Skeletal muscle tissue (tissue), 4 donors: ENCODE results near the gene IDH3G. TPM values are rescaled to one million over a fixed set of nuclear protein-coding genes. Genes with fewer than 3 reads are reported as not detected.

Experiments
- H3K27ac ChIP-seq: one replicate; pipeline ENCODE4 v1.7.0; 2013; ENCODE audit warnings: mild to moderate bottlenecking, low read depth, low read length, inconsistent platforms
- H3K27me3 ChIP-seq, 3 donors: one replicate each; pipeline ENCODE4 v1.7.0; 2013; ENCODE audit warnings: low read length in 3 of 3; ENCODE audit not compliant: control insufficient read depth in 3 of 3, insufficient read depth in 3 of 3
- H3K36me3 ChIP-seq, 3 donors: one replicate each; pipeline ENCODE4 v1.7.0; 2013; ENCODE audit warnings: low read length in 3 of 3; ENCODE audit not compliant: control insufficient read depth in 3 of 3, insufficient read depth in 3 of 3
- H3K4me1 ChIP-seq, 3 donors: one replicate each; pipeline ENCODE4 v1.7.0; 2013; ENCODE audit warnings: low read length in 3 of 3, mild to moderate bottlenecking in 3 of 3; ENCODE audit not compliant: control insufficient read depth in 3 of 3, insufficient read depth in 3 of 3
- H3K4me3 ChIP-seq, 3 donors: one replicate each; pipeline ENCODE4 v1.7.0; 2013; ENCODE audit warnings: low read length in 3 of 3
- H3K9ac ChIP-seq, 3 donors: one replicate each; pipeline ENCODE4 v1.7.0; 2013; ENCODE audit warnings: low read length in 3 of 3, mild to moderate bottlenecking in 3 of 3, moderate library complexity in 2 of 3, low read depth in 1 of 3
- H3K9me3 ChIP-seq, 3 donors: one replicate each; pipeline ENCODE4 v1.7.0; 2013; ENCODE audit warnings: low read length in 3 of 3; ENCODE audit not compliant: control insufficient read depth in 3 of 3
- total RNA-seq: library from RNA; depleted of rRNA; stranded (reverse); fragments of >200 nt; gene quantifications from one replicate; pipeline ENCODE4 v1.2.3, GENCODE V29; 2014
- donor health status: Osteomylitis.

The IDH3G gene
- total RNA-seq, 1 donor from 2014 or later = 25.1 TPM

DNA sequence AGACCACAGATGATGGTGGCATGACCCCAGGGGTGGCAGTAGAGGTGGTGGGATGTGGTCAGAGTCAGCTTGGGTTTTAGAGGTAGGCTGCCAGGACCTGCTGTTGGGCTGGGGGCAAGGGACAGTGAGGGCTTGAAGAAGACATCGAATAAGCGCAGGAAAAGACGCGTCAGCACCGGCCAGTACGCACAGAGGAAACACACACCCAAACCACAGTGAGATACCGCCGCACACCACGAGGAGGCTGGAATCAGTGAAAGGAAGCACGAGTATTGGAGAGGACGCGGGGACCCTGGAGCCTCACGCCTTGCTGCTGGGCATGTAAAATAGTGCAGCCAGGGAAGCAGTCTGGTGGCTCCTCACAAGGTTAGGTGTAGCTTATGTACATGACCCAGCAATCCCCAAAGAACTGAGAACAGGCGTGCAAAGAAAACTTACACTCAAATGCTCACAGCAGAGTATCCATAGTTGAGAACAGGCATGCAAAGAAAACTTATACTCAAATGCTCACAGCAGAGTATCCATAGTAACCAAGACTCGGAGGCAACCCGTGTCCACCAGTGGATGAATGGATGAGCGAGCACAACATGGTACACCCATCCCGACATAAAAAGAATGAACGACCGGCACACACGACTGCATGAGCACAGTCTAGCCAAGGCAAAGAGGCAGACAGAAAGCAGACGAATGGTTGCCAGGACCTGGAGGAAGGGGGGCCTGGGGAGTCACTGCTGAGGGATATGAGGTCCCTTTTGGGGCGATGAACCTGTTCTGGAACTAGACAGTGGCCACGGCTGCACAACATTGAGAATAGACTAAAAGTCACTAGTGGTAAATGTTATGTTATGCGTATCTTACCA lies 22.9 kb upstream of the IDH3G start:
- Histone ChIP-seq H3K9ac (no peak overlapping the region), H3K36me3 (no peaks in the 10 kb centered on the region), H3K27me3 (peaks cover 0 to 10% (median 0%) of the 10 kb centered on the region in 3 donors), H3K4me1 (peaks cover 2 to 7% (median 5%) of the 10 kb centered on the region in 3 donors), H3K9me3 (no peaks in the 10 kb centered on the region), H3K27ac (no peak overlapping the region), H3K4me3 (no peak overlapping the region)

DNA sequence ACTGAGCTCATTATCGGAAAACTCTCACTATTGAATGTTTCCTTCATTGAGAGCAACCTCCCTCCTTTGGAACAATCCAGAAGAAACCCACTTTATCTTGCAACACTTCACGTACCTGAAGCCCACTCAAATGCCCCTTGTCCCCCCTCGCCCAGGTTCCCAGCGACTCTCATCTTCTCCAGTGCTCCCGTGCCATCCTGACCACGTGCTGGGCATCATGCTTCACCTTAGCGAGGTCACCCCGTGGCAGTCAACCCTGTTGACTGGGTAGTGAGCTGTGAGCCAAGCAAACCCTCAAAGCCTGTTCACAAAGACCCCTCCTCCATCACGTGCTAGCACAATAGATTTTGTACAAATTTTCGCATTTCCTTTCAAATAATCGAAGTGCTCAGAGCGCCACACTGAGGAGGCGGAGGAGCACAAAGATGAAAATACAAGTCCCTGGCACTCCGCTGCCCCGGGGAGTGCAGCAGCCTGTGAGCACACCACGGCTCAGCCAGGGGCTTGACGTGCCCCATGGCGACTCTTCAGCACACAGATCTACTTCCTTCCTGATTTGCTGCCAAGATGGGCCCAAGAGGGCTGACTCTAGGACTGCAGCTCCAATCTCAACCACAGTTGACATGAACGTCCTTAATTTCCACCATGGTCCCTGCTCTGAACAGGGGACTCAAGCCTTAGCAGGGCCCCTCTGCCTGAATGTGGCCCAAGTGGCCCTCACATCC lies 20.6 kb upstream of the IDH3G start:
- H3K27me3 ChIP-seq = peaks cover 0 to 9% (median 0%) of the 10 kb centered on the region in 3 donors
- peaks cover 2 to 6% (median 5%) of the 10 kb centered on the region in 3 donors for H3K4me1 ChIP-seq
- no peak overlapping the region for H3K27ac ChIP-seq
- no peak overlapping the region for H3K9ac ChIP-seq
- H3K9me3 ChIP-seq = no peaks in the 10 kb centered on the region
- H3K4me3 ChIP-seq = no peak overlapping the region
- H3K36me3 ChIP-seq = no peaks in the 10 kb centered on the region

DNA sequence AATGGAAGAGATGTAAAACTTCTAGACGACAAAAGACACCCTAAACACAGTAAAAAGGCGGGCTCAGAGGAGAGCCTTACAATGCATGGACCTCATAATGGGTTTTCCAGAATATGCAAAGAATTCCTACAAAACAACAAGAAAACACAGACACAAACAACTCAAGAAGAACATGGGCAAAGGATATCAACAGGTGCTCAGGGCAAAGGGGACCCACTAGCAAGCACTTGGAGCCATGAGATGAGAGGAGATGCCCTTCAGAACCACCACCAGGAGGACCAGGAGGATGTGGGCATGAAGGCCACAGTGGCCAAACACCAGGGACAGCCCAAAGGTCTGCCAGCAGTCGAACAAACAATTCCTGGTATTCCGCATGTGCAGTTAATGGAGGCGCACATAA lies 19.0 kb upstream of the IDH3G start:
- Histone ChIP-seq H3K9me3 (no peaks in the 10 kb centered on the region), H3K36me3 (no peaks in the 10 kb centered on the region), H3K27me3 (peaks cover 0 to 8% (median 0%) of the 10 kb centered on the region in 3 donors), H3K4me1 (no peaks in the 10 kb centered on the region), H3K4me3 (no peak overlapping the region), H3K9ac (no peak overlapping the region), H3K27ac (no peak overlapping the region)

GRCh38 chrX:153812220-153812619 lies 18.0 kb upstream of the IDH3G start:
- H3K4me3 ChIP-seq = no peak overlapping the region
- H3K36me3 ChIP-seq = no peaks in the 10 kb centered on the region
- no peak overlapping the region for H3K27ac ChIP-seq
- H3K4me1 ChIP-seq = no peaks in the 10 kb centered on the region
- H3K9me3 ChIP-seq = no peaks in the 10 kb centered on the region
- H3K9ac ChIP-seq = no peak overlapping the region
- H3K27me3 ChIP-seq = peaks cover 0 to 8% (median 0%) of the 10 kb centered on the region in 3 donors

DNA sequence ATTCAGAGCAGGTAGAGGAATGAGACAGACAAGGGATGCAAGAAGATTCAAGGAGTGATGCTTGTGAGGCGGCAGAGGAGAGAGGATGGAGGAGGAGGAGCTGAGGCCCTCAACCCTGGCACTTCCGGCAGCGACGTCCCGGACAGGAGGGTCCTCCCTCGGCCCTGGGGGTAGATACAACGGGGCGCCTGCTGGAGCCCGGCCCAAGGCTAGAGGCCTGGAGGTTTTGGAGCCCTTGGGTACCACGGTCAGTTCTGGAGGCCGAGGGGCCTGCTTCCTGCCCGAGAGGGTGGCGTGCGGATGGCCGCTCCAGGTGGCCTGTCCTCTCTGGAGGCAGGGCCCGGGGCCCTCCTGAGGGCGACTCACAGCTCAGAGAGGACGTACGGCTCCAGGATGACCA lies 13.8 kb upstream of the IDH3G start:
- no peak overlapping the region for H3K27ac ChIP-seq
- peaks cover 0 to 4% (median 0%) of the 10 kb centered on the region in 3 donors for H3K27me3 ChIP-seq
- H3K4me3 ChIP-seq = no peak overlapping the region
- H3K9ac ChIP-seq = no peak overlapping the region
- no peaks in the 10 kb centered on the region for H3K4me1 ChIP-seq
- no peaks in the 10 kb centered on the region for H3K9me3 ChIP-seq
- H3K36me3 ChIP-seq = no peaks in the 10 kb centered on the region

DNA sequence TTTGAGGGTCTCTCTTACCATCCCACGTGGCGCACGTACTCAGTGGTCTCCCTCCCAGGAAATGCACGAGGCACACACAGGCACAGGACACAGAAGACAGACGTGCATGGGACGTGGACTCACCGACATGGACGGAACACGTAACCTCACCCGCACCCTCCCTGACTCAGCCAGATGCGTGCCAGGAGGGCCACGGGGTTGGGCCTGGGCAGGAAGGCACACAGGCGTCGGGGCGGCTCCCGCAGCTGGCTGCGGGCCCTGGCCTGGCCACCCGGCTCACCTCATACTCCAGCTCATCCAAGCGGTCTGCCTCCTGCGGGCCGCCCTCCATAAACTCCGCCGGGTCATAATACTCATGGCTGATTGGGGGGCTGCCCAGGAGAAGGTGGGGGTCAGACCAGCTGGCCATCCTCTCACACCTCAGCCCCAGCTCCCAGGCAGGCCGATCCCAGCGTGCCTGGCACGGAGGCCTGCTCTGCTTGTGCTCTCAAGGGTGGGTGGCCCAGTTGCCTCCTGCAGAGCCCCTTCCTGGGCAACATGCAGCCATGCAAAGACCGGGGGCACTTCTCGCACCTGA lies 12.9 kb upstream of the IDH3G start:
- Histone ChIP-seq H3K9ac (no peak overlapping the region), H3K27me3 (peaks cover 0 to 4% (median 0%) of the 10 kb centered on the region in 3 donors), H3K36me3 (no peaks in the 10 kb centered on the region), H3K27ac (no peak overlapping the region), H3K9me3 (no peaks in the 10 kb centered on the region), H3K4me3 (no peak overlapping the region), H3K4me1 (no peaks in the 10 kb centered on the region)

- Histone ChIP-seq H3K4me1 (peaks cover 3 to 5% (median 4%) of the 10 kb centered on the region in 3 donors), H3K36me3 (no peaks in the 10 kb centered on the region), H3K9me3 (no peaks in the 10 kb centered on the region), H3K27me3 (peaks cover 0 to 4% (median 0%) of the 10 kb centered on the region in 3 donors), H3K27ac (no peak overlapping the region), H3K9ac (no peak overlapping the region), H3K4me3 (no peak overlapping the region)
Measured at GRCh38 chrX:153805436-153805835, 11.3 kb upstream of the IDH3G start.

DNA sequence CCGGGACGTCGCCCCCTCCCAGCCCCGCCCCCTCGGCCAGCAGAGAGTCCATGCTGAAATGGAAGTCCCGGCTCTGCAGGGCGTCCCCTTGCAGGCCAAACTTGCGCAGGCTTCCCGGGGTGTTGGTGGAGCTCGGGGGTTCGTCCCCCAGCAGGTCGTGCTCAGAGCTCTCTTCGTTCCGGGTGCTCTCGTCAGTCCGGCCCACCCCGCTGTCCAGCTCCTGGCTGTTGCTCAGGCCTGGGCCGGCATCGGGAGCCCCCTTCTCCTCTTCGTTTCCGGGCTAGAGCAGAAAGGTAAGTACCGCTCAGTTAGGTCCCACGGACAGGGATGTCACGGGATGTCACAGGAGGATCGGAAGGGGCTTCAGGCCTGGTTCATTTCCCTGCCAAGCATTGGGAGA lies 10.4 kb upstream of the IDH3G start:
- Histone ChIP-seq H3K9me3 (no peaks in the 10 kb centered on the region), H3K27me3 (peaks cover 0 to 4% (median 0%) of the 10 kb centered on the region in 3 donors), H3K36me3 (no peaks in the 10 kb centered on the region), H3K27ac (no peak overlapping the region), H3K4me3 (no peak overlapping the region), H3K4me1 (peaks cover 4 to 10% (median 9%) of the 10 kb centered on the region in 3 donors), H3K9ac (no peak overlapping the region)

DNA sequence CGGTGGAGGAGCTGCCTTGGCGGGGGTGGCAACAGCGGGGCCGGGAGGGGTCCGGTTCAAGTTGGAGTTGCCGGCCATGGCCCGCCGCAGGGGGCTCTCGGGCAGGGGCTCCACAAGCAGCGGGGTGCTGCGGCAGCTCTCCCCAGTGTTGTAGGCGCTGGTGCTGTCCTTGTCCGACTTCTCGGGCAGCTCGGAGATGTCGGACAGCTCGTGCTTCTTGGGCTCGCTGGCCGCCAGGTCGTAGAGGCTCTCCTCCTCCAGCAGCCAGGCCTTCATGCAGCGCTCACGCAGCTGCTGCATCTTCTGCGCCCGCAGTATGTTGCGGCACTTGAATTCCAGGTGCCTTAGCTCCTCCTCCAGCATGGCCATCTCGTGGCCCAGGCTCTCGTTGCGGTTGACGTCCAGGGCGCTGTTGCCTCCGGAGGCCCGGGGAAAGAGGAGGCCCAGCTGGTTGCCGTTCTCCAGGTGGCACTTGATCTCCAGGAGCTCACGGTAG lies 10.0 kb upstream of the IDH3G start:
- Histone ChIP-seq H3K27me3 (peaks cover 0 to 4% (median 0%) of the 10 kb centered on the region in 3 donors), H3K4me1 (peaks cover 4 to 12% (median 10%) of the 10 kb centered on the region in 3 donors), H3K27ac (no peak overlapping the region), H3K9ac (no peak overlapping the region), H3K9me3 (no peaks in the 10 kb centered on the region), H3K36me3 (no peaks in the 10 kb centered on the region), H3K4me3 (no peak overlapping the region)
